ENCODE results near the gene CUZD1. TPM values are rescaled to one million over a fixed set of nuclear protein-coding genes. Genes with fewer than 3 reads are reported as not detected.

Gene CUZD1
- total RNA-seq, 1 donor from 2014 or later: 0.99 TPM

DNA sequence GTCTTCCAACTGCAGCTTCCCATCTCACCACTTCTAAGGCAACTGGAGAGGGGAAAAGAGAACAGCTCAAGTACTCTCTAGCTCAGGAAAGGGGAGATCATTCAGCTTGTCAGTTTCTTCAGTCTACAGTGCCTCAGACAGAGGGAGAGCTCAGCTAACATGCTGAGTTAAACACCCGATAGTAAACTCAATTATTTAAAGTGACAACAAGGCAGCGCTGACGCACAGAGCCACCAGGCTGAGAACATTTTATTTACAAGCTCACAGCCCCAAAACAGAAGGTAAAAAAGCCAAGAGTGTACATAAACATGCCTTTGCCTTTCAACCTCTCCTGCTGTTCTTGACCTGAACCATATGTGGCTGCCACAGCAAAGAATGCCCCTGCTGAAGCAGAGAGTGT, 10.1 kb upstream of the CUZD1 start:
- no peak for DNase-seq (ENCODE audit: low read depth, low spot score)

DNA sequence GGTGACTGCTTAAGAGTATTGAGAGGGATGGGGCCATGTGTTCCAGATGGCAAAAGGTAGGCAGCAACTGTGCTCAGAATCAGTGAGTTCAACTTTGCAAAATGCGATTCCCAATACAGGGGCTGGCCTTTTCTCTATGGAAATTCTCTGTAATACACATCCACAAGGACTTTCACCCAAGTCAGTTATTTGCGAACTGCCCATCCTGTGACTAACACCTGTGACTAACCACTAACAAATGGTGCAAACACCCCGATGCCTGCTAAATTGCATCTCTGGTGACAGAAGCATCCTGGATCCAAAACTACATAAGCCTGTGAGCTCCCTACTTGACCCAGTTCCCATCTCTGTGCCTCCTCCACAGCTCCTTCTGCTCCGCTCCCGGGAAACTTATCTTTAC, 9.0 kb upstream of the CUZD1 start:
- DNase-seq (ENCODE audit: low read depth, low spot score): no peak

DNA sequence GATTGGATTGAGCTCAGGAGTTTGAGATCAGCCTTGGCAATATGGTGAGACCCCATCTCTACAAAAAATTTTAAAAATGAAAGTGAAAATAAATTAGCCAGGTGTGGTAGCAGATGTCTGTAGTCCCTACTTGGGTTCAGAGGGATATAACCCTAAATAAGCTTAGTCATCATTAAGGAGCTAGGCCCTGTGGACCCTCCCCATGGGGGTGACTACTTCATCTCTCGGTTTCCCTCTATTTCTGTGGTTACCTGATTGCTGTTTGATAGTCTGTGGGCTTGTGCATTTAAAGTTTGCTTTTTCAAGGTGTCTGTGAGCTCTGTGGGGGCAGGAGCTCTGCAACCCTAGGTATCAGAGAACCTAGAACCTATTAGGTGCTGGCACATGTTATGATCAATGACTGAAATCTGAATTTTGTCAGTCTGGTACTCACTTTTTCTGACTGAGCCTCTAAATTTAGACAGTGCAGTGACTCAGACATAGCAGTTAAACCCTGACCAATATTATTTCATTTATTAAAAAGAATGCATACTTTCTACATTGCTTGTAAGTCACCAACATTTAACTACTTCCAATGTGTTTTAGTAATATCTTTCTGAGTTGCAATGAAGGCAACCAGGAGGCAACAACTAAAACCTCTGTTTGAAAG, 8.1 kb upstream of the CUZD1 start:
- no peak for DNase-seq (ENCODE audit: low read depth, low spot score)

DNA sequence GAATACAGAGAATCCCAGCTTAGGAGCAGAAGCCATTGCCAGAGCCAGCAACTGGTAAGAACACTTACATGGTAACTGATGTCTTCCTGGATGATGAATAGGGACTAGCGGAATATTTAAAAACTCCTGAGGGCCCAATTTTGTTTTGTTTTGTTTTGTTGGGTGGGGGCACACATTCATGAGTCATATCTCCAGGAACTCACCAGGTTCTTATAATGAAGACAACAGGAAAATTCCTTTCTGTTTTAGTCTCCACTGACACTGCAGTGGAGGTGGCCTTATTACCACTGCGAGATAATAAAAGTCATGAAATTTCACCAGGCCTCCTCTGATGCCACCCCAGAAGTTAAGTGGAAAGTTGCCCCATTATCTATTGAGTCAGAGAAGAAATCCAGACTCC, 6.6 kb upstream of the CUZD1 start:
- DNase-seq (ENCODE audit: low read depth, low spot score): no peak

DNA sequence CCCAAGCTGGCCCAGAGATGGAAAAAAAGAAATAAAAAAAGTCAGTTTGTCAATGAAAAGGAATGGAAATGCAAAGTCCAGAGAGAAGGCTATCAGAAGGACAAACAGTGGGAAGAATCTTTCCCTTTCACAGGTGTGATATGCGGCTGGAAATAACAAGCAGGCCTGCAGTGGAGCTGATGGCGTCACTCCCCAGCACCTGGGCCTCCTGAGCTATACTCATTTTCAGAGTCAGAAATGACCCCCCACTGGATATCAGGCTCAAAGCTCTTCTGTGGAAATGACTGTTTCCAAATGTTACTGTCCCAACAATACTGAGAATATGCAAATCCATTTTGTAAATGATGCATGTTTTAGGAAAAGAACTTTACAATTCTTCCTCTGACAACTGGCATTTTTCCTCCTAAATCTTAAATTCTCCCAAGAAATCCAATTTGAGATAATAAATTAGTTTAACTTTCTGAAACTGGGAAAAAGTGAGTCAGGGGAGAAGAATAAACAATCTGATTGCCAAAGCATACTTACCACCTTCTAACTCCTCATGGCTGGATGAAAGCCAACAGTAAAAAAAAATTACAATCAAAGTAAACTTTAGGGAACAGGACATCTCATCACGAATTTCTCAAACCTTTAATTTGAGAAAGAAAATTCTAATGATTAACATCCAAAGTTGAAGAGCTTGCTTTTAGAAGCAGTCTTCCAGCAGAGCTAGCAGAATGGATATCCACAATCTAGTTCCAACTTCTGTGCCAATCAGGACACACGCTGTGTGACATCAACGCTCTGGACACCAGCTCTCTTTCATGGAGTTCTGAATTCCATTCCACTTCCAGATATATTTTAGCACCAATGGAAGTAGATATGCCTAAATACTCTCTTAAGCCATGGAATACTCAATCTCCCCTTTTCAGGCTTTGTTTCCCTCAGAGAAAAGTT, 5.3 kb upstream of the CUZD1 start:
- DNase-seq (ENCODE audit: low read depth, low spot score): no peak

DNA sequence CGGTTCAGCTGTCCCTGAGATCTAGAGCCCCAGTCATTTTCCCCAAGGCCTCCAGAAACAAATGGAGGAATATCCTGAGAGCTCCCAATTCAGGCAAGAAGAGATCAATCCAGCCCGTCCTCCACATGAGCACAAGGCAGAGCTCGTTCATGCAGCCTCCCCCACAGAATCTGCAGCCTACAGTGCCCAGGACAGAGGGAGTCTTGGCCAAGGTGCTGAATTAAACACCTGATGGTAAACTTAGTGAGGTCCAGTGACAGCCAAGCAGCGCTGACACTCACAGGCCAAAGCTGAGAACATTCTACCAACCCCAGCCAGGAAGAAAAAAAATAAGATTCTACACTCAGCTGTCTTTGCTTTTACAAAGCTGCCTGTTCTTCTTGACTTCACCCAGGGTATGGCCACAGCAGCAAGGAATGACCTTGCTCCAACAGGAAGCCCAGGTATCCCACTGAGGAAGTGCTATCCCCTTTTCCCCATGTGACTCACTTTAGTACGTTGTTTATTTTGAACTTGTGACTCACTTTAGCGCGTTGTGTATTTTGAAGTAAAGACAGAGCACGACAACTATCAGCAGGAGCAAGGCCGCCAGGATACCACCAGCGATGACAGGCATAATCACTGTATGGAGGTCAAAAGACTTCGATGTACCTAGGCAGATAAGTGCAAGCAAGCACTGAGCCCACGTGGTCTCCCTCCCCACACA, 4.4 kb upstream of the CUZD1 start:
- DNase-seq (ENCODE audit: low read depth, low spot score): no peak

DNA sequence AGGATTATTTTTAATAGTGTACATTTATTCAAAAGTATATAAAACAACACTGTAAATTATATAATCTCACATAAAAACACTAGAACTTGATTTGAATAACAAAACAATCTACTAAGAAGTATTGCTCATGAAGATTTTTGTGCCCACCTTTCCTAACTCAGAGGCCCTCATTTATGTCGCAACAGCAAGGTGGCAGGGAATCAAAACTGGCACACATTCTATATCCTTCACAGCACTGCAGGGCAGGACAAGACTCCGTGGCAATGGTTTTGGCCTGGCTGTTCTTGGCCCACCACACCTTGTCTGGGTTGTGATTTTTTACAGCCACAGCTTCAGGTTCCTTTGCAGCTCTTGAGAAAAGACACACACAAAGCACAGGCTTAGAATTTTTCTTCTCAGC, 3.4 kb upstream of the CUZD1 start:
- no peak for DNase-seq (ENCODE audit: low read depth, low spot score)

DNA sequence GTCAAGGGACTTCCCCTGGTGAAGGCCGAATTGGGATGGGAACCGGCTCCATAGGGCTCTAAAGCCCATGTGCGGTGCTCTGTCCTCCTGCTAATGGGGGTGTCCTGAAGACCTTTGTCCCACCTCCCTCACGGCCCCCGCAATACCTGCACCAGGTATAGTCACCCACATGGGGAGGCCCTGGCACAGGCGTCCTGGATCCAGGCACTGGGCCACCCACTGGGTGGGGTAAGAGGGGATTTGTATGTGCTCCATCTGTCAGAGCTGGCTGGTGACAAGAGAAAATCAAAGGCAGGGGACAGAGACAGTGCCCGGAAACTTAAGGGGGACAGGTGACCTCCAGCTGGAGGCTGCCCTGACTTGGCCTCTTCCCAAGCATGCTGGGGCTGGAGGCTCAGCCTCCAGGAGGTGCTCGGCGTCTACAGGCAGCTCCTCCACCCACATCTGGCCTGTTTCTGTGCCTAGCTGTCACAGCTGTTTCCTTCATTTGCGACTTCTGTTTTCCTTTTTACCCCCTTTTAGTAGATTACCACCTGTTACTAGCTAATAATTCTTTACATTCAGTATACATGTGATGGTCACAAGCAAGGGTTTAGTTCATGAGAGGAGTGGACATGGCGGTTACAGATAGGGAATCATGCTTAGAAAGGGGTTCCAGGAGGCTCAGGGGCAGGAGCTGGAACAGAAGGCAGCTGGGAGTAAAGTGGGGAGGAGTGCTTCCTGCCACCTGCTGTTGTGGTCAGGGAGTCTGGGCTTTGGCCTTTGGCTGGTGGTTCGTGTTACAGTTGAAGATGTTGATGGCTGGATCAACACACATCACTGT, 2.3 kb upstream of the CUZD1 start:
- DNase-seq (ENCODE audit: low read depth, low spot score): no peak

DNA sequence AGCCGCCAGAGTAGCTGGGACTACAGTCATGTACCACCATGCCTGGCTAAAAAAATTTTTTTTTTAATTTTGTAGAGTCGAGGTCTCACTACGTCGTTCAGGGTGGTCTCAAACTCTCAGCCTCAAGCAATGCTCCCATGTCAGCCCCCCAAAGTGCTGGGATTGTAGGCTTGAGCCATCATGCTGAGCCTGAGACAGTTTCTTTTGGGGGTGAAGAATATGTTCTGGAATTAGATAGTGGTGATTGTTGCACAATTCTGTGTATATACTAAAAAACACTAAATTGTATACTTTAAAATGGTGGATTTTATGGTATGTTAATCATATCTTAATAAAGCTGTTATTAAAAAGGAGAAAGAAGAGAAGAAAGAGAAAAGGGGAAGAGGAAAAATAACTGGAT, 1.5 kb downstream of the CUZD1 start:
- no peak for DNase-seq (ENCODE audit: low read depth, low spot score)

DNA sequence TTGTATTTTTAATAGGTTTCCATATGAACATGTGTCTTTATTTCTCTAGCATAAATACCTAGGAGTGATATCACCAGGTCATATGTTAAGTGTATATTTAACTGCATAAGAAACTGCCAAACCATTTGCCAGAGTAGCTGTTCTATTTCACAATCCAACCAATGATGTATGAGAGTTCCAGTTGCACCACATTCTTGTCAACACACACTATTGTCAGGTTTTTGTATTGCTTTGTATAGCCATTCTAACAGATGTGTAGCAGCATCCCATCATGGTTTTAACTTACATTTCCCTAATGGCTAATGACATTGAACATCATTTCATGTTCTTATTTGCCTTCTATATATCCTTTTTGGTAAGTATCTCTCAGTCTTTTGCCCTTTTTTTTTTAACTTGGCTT, 4.1 kb downstream of the CUZD1 start:
- DNase-seq (ENCODE audit: low read depth, low spot score): no peak

DNA sequence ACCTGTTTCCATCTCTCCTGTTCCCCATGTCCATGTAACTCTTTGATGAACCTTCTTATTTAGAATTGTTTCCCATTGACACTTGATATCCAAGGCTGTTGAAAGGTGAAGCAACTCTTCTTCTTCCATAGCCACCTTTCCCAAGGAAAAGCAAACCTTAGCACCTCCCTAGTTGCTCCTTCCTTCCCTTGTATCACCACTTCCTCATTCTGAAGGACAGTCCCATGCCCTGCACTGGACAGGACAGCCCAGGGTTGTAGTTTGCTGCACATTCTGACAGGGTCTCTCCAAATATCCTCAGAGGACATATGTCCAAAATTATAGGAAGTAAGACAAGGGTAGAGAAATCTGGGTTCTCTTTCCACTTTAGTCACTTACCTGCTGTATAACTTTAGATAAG, 6.2 kb downstream of the CUZD1 start:
- DNase-seq (ENCODE audit: low read depth, low spot score): no peak

DNA sequence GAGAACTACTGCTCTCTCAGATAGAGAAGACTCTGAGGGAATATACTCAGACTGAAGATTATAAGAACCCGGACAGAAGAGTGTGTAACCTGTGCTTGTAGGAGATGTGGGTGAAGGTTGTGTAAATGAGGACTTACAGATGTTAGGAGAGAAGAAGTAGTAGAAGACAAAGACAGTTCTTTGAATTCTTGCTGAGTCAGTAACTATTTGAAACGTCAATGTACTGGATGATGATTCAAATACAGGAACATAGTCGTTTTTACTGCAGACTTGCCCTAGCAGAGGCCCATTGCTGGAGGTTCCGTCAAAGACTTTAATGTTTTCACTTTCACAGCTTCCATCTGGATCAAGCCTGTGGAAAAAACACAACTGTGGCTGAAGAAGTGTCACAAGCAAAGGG, 6.8 kb downstream of the CUZD1 start:
- DNase-seq (ENCODE audit: low read depth, low spot score): no peak

DNA sequence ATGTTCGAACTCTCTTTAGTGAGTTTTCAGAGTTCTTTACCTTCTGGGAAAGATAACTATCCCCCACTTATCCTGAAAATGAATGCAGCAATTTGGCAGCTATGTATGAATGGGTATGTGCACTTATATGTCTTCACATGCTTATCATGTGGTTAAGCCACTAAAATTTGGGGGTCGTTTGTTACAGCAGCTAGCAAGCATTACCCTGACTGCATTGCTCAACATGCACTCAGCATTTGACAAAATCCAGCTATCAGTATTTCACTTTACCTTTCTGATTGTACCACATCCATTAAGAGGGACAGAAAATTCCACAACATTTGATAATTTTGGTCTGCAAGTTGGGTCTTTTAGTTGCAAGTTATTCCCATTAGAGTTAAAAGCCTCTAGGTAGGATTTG, 9.7 kb downstream of the CUZD1 start:
- DNase-seq (ENCODE audit: low read depth, low spot score): no peak

DNA sequence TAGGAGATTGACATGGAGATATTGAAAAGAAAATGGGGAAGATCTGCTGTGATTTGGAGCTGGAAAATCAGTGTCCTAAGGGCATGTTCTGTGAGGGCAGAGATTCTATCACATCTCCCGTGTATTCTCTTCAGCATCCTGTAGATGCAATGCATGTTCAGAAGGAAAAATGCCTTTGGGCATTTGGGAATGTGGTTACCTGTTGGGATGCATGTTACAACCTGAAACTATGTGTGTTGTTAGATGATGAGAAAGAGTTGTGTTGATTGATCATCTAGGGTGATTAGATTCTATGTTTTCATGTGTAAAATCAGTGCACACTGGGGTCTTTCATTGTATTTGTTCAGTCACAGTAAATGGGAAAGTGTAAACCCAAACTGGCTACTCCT, 14.7 kb downstream of the CUZD1 start:
- DNase-seq (ENCODE audit: low read depth, low spot score): no peak

DNA sequence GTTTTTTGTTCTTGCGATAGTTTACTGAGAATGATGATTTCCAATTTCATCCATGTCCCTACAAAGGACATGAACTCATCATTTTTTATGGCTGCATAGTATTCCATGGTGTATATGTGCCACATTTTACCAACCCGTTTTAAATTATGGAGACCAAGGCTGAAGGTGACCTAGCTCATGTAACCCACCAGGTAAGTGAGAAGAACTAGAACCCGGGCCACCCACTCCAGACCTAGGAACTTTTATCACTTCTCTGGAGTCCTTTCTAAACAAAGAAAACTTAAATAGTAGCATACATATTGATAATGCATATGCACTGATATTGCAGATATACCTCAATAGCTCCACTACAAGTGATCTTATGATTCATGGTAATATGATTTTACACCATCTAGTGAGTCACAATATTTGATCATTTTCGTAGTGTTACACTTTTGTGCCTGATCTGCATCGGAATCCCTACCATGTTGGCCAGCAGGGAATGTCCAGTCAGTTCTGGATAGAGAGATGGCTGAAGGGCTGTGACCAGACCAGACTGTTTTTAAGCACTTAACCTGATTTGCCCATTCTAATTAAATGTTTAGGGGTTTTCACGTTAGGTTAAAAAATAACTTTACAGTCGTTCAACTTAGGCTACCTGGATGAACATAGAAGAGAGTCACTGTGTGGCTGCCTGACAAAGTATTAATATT, 15.2 kb downstream of the CUZD1 start:
- no peak for DNase-seq (ENCODE audit: low read depth, low spot score)

DNA sequence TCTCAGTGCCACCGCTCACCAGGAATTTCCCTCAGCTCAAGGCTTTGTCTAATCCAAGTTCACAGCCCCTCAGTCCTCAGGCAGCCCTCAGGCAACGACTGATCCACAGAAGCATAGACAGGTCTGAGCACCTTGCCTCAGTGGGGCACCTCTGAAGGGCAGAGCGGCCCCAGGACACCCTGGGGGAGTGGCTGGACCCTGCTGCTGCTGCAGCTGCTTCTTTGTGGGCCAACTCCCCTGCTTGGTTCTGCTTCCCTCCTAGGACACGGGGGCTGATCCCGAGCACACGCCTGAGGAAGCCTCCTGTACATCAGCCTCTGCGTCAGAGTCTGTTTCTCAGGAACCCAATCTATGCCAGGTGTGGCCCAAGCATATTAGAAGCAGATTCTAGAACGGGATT, 16.2 kb downstream of the CUZD1 start:
- no peak for DNase-seq (ENCODE audit: low read depth, low spot score)

DNA sequence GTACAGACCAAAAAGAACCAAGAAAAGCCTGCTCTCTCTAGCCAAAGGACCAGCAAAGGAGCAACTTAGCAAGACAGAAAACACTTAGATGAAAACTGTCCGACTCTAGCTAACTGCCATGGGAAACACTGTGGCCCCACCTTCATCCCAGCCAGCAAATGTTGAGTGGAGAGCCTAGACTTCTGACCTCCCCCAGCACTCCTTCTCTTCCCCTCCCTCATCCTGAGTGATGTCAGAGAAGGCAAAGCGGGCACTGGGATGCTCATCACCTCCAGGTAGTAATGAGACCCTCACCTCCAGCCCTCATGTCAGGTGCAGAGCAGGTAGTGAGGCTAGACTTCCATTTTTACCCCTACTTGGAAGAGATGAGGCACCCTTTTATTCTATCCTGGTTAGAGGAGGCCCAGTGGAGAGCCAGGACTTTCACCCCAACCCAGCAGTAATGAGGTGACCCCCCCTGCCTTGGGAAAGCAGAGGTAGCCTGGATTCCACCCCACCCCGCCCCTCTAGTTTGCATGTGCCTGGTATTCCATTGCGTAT, 16.9 kb downstream of the CUZD1 start:
- DNase-seq (ENCODE audit: low read depth, low spot score): no peak

DNA sequence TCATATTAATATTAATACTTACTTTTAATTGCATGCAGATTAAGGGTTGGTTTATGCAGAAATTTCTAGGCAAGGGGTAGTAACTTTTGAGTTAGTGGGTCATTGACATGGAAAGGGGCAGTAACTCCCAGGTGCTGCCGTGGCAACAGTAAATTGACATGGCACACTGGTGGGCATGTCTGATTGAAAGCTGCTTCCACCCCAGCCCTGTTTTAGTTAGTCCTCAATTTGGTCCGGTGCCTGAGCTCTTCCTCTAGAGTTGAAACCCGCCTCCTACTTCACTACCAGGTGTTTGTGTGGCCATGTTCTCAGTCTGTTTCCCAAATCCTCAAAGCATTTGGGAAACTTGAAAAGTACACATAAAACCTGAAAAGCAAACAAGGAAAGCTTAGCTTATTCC, 18.4 kb downstream of the CUZD1 start:
- no peak for DNase-seq (ENCODE audit: low read depth, low spot score)

DNA sequence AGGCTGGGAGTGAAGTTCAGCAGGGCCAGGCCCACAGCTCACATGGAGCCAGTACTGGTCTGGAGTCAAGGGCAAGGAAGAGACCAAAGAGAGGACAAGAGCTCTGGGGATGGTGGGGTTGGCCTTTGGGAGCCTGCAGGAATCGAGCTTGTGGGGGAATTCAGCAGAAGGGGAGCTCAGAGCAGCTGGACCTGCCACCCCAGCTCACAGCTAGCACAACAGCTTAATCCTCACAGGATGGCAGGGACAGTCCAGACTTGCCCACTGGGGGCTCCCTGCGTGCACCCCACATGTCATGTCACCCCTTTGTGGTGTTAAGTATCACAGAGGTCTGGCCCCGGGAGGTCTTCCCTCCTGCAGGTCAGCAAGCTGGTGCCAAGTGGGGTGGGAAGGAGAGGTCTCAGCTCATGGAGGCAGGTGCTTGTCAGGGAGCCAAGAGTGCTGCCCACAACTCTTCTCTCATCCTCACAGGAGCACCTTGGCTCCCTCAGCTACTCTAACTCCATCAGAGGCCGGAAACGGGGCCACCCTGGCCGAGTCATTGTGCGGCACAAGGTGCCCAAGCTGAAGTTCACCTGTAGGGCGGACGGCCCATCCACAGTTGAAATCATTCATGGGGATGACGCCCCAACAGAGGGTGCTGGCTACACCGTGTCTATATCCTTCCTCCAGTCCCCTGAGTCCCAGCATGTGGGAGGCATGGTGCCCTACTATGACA, 22.5 kb downstream of the CUZD1 start:
- DNase-seq (ENCODE audit: low read depth, low spot score): no peak

DNA sequence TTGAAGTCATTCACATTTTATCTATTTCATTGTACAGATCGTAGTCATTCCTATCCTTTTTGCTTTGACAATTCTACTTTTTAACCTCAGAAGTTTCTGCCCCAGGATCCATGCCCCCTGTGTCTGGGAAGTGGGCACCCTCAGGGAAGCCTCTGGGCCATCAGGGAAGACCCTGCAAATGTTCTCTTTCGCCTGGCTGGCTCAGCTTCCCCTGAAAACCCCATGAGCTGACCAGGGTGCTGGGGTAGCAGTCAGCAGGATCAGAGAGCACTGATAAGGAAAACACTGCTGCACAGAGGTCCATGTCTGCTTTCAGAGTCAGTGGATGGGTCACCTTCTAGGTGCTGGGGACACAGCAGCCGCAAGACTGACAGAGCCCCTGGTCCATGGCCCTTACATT, 23.8 kb downstream of the CUZD1 start:
- no peak for DNase-seq (ENCODE audit: low read depth, low spot score)
